IMR-90 (cell line): ENCODE results near the gene GGNBP2. TPM values are rescaled to one million over a fixed set of nuclear protein-coding genes. Genes with fewer than 3 reads are reported as not detected.

Experiments used
- ATAC-seq: fragments of 200-7000 bp; cut with Tn5 transposase; 2 replicates; pipeline ENCODE4 v1.9.1; 2020; ENCODE audit warnings: low read depth, mild to moderate bottlenecking, moderate library complexity
- BruUV-seq: library from RNA; stranded (reverse); fragments of 400-500 nt; replicated peaks from 2 replicates; lab custom pipeline; 2021; lab: Mats Ljungman, UMichigan
- CTCF ChIA-PET: fragments of 300-600 bp; formaldehyde crosslinking; extraction: SDS; loops from one replicate; lab custom pipeline; 2021; ENCODE audit warnings: antibody characterized with exemption; lab: Yijun Ruan, JAX
- POLR2A ChIA-PET: fragments of 300-600 bp; sonication (Branson Sonifier 250); formaldehyde crosslinking; loops from one replicate; lab custom pipeline; 2022; ENCODE audit warnings: antibody characterized with exemption; ENCODE audit not compliant: unreplicated experiment; lab: Charles Lee
- DNase-seq: peaks from one replicate; pipeline ENCODE4 v3.0.0; 2013
- H2AFZ ChIP-seq: replicated peaks from 2 replicates; pipeline ENCODE3; 2013; ENCODE audit warnings: low read length, mild to moderate bottlenecking; ENCODE audit not compliant: poor library complexity
- H2AK5ac ChIP-seq: 2 replicates; pipeline ENCODE4 v1.6.1; 2013; ENCODE audit warnings: low read depth, low read length, inconsistent platforms
- H2AK9ac ChIP-seq: replicated peaks from 2 replicates; pipeline ENCODE3; 2013; ENCODE audit warnings: mild to moderate bottlenecking, low read depth, low read length, moderate library complexity; ENCODE audit not compliant: poor library complexity
- H2BK120ac ChIP-seq: 2 replicates; pipeline ENCODE4 v1.6.1; 2013; ENCODE audit warnings: low read depth, low read length, inconsistent platforms
- H2BK15ac ChIP-seq: 3 replicates; pipeline ENCODE4 v1.6.1; 2013; ENCODE audit warnings: low read depth, low read length, inconsistent platforms
- H2BK20ac ChIP-seq: 2 replicates; pipeline ENCODE4 v1.6.1; 2013; ENCODE audit warnings: low read depth, mild to moderate bottlenecking, inconsistent platforms, low read length, moderate library complexity
- H2BK5ac ChIP-seq: 2 replicates; pipeline ENCODE4 v1.6.1; 2013; ENCODE audit warnings: mild to moderate bottlenecking, low read depth, low read length, inconsistent platforms; ENCODE audit not compliant: poor library complexity, severe bottlenecking
- H3K14ac ChIP-seq: replicated peaks from 2 replicates; pipeline ENCODE4 v1.6.1; 2013; ENCODE audit warnings: low read depth, low read length, inconsistent platforms
- H3K18ac ChIP-seq: 2 replicates; pipeline ENCODE4 v1.6.1; 2013; ENCODE audit warnings: low read depth, low read length, control low read depth
- H3K23ac ChIP-seq: 2 replicates; pipeline ENCODE4 v1.6.1; 2013; ENCODE audit warnings: low read depth, low read length, inconsistent platforms
- H3K27ac ChIP-seq: 2 replicates; pipeline ENCODE4 v1.5.1; 2013; ENCODE audit warnings: mild to moderate bottlenecking, control low read depth, low read length; ENCODE audit not compliant: insufficient read depth
- H3K27me3 ChIP-seq: 2 replicates; pipeline ENCODE4 v1.6.1; 2013; ENCODE audit warnings: low read length; ENCODE audit not compliant: control insufficient read depth, insufficient read depth
- H3K36me3 ChIP-seq: 2 replicates; pipeline ENCODE4 v1.6.1; 2013; ENCODE audit warnings: low read length, mixed read lengths; ENCODE audit not compliant: control insufficient read depth, insufficient read depth
- H3K4ac ChIP-seq: 2 replicates; pipeline ENCODE4 v1.6.1; 2013; ENCODE audit warnings: low read depth, low read length, inconsistent platforms
- H3K4me1 ChIP-seq: 2 replicates; pipeline ENCODE4 v1.6.1; 2013; ENCODE audit warnings: low read length, mixed read lengths; ENCODE audit not compliant: control insufficient read depth, insufficient read depth
- H3K4me2 ChIP-seq: 2 replicates; pipeline ENCODE4 v1.6.1; 2013; ENCODE audit warnings: low read depth, mild to moderate bottlenecking, control low read depth, low read length, moderate library complexity
- H3K4me3 ChIP-seq: 2 replicates; pipeline ENCODE4 v1.5.1; 2013; ENCODE audit warnings: low read depth, mild to moderate bottlenecking, control low read depth, low read length, moderate library complexity; ENCODE audit not compliant: insufficient read depth
- H3K56ac ChIP-seq: 2 replicates; pipeline ENCODE4 v1.6.1; 2013; ENCODE audit warnings: low read length, inconsistent platforms; ENCODE audit not compliant: insufficient read depth; ENCODE audit errors: extremely low read depth
- H3K79me1 ChIP-seq, 2 experiments: 2 replicates each; pipeline ENCODE4 v1.6.1; 2013; ENCODE audit warnings: low read length in 2 of 2, inconsistent platforms in 1 of 2, low read depth in 1 of 2
- H3K9ac ChIP-seq: 2 replicates; pipeline ENCODE4 v1.6.1; 2013; ENCODE audit warnings: low read depth, low read length, control low read depth
- H3K9me1 ChIP-seq: 2 replicates; pipeline ENCODE4 v1.6.1; 2013; ENCODE audit warnings: low read length, inconsistent platforms; ENCODE audit not compliant: insufficient read depth
- H3K9me3 ChIP-seq: 2 replicates; pipeline ENCODE4 v1.6.1; 2013; ENCODE audit warnings: low read length; ENCODE audit not compliant: control insufficient read depth, insufficient read depth
- H4K20me1 ChIP-seq: 2 replicates; pipeline ENCODE4 v1.6.1; 2013; ENCODE audit warnings: low read length, inconsistent platforms; ENCODE audit not compliant: insufficient read depth
- H4K5ac ChIP-seq: 2 replicates; pipeline ENCODE4 v1.6.1; 2013; ENCODE audit warnings: mild to moderate bottlenecking, low read depth, low read length, control low read depth
- H4K8ac ChIP-seq, 2 experiments: 2 replicates each; pipeline ENCODE4 v1.6.1; 2013; ENCODE audit warnings: low read depth in 2 of 2, low read length in 2 of 2, control low read depth in 1 of 2, inconsistent platforms in 1 of 2
- H4K91ac ChIP-seq: 2 replicates; pipeline ENCODE4 v1.6.1; 2013; ENCODE audit warnings: low read depth, low read length, inconsistent platforms; ENCODE audit not compliant: insufficient read depth
- CHD1 ChIP-seq: IDR thresholded peaks from 2 replicates; pipeline ENCODE4 v1.6.1; 2012; ENCODE audit warnings: low read depth, low read length, improper control_type of control experiment
- NFE2L2 ChIP-seq: fragments of 150-350 bp; IDR thresholded peaks from 2 replicates; pipeline ENCODE4 v1.6.1; 2016; ENCODE audit warnings: low read depth, mild to moderate bottlenecking, low read length
- dilution Hi-C: fragments of 300-500 bp; cut with HindIII; formaldehyde crosslinking; loops from one replicate; pipeline ENCODE4 v1.14.3; 2018; ENCODE audit warnings: low sequenced_read_pairs; ENCODE audit not compliant: unreplicated experiment
- in situ Hi-C: fragments of 300-500 bp; cut with MboI; formaldehyde crosslinking; loops from 3 replicates; pipeline ENCODE4 v1.14.3; 2019; ENCODE audit warnings: low sequenced_read_pairs, inconsistent platforms, mixed read lengths
- intact Hi-C: fragments of 100-400 bp; cut with micrococcal nuclease; formaldehyde crosslinking; loops from 2 replicates; pipeline ENCODE4 v1.10.0; 2022
- polyA plus RNA-seq, 3 experiments: library from polyadenylated mRNA; depleted of rRNA; stranded (reverse); fragments of >200 nt; gene quantifications; 2 replicates each; pipeline ENCODE4 v1.2.3, GENCODE V29; 2012; ENCODE audit warnings: low replicate concordance in 1 of 3
- total RNA-seq: library from RNA; depleted of rRNA; stranded (reverse); fragments of >200 nt; gene quantifications from 2 replicates; pipeline ENCODE4 v1.2.3, GENCODE V29; 2012

Gene GGNBP2
- total and polyA plus RNA-seq, 2 of the 4 experiments (the other 2 are of a cell fraction): 40.7 to 56.2 TPM

DNA sequence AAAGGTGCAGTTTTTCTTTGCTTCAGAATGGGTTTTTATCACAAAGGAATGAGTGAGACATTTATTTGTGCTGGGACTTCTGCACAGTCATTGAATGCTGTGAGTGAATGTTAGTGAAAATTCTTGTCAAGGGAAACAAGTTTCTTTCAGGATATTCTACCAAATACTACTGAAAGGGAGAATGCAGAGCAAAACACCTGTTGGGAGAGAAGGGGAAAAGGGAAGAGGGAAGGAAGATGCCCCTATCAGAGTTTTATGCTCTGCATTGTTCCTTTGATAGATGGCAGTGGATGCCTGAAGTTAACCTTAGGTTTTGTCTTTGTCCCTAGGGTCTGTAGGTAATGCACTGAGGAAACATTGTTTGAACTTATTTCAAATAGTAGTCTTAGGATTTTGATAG is 3.1 kb downstream of the GGNBP2 start:
- H3K4me2 ChIP-seq: peak overlapping the region; percentile 98
- H3K27me3 ChIP-seq: no peaks in the 10 kb centered on the region
- H3K18ac ChIP-seq: no peak overlapping the region
- no peak overlapping the region for H4K8ac ChIP-seq
- no peaks in the 10 kb centered on the region; the same call in 1 of the 2 replicates for H3K4me1 ChIP-seq
- H3K27ac ChIP-seq: no peak overlapping the region
- no peak overlapping the region for H2BK120ac ChIP-seq
- in situ Hi-C loops (no loop called here), dilution Hi-C loops (no loop called here), intact Hi-C loops (loop anchor here (2.0 kb wide), 1 partner anchor 13 kb away; no protein-coding TSS in a partner anchor)
- DNase-seq: no peak
- no peak overlapping the region for H2BK5ac ChIP-seq
- H2AK9ac ChIP-seq: no peak overlapping the region
- H2BK15ac ChIP-seq: no peak overlapping the region
- H2BK20ac ChIP-seq: no peak overlapping the region
- no peak overlapping the region for H3K56ac ChIP-seq
- H2AFZ ChIP-seq: no peak overlapping the region
- no peak for ATAC-seq
- CTCF ChIA-PET: no interaction called here
- H4K5ac ChIP-seq: no peak overlapping the region
- H3K36me3 ChIP-seq: peaks cover 7% of the 10 kb centered on the region
- peaks cover 71% of the 10 kb centered on the region for H4K20me1 ChIP-seq
- H3K9me3 ChIP-seq: no peaks in the 10 kb centered on the region
- TF ChIP-seq NFE2L2: peak; percentile 38; the same call in 1 of the 2 replicates
- TF ChIP-seq CHD1: no peak
- H3K23ac ChIP-seq: peak overlapping the region; percentile 77; the same call in 1 of the 2 replicates
- no peak overlapping the region for H4K91ac ChIP-seq
- no peak overlapping the region for H3K14ac ChIP-seq
- H3K9ac ChIP-seq: peak overlapping the region; percentile 23; the same call in 1 of the 2 replicates
- H3K9me1 ChIP-seq: no peaks in the 10 kb centered on the region
- H3K79me1 ChIP-seq: peaks cover 7 to 23% of the 10 kb centered on the region in 2 experiments; a peak in 3 of 4 replicates
- H3K4me3 ChIP-seq: no peak overlapping the region
- no TSS peak for BruUV-seq
- H3K4ac ChIP-seq: no peak overlapping the region
- H2AK5ac ChIP-seq: no peak overlapping the region
- POLR2A ChIA-PET: no interaction called here
